GM18498 (cell line): Measurements from ENCODE around the gene VPS26C.
"Not testable (repeated sequence)": the region's sequence is repeated elsewhere in the genome, so short reads cannot be mapped to it uniquely, and the experiment has no call there.

Experiments
- ATAC-seq: cut with Tn5 transposase; IDR thresholded peaks from one replicate; pipeline ENCODE4 v1.9.1; 2021; ENCODE audit warnings: mild to moderate bottlenecking, moderate library complexity; ENCODE audit not compliant: unreplicated experiment

Gene VPS26C

GRCh38 chr21:37267269-37268185 lies at the start of gene VPS26C:
Gene VPS26C, minus strand, starts transcription at chr21:37267334. Its CDS starts 40 bp downstream, at chr21:37267294.
- peak; percentile 92 for ATAC-seq

GRCh38 chr21:37316072-37316471 lies 48.9 kb upstream of the VPS26C start:
- ATAC-seq, result not testable (repeated sequence)

- ATAC-seq, result no peak
Measured at GRCh38 chr21:37300114-37300751, 33.1 kb upstream of the VPS26C start.

GRCh38 chr21:37297364-37297763 lies 30.2 kb upstream of the VPS26C start:
- no peak for ATAC-seq

- no peak for ATAC-seq
Measured at GRCh38 chr21:37294679-37295078, 27.5 kb upstream of the VPS26C start.

- no peak for ATAC-seq
Measured at GRCh38 chr21:37292941-37293340, 25.8 kb upstream of the VPS26C start.

GRCh38 chr21:37292041-37292440 lies 24.9 kb upstream of the VPS26C start:
- ATAC-seq, result no peak

- ATAC-seq, result not testable (repeated sequence)
Measured at GRCh38 chr21:37283191-37283710, 16.1 kb upstream of the VPS26C start.

- ATAC-seq, result not testable (repeated sequence)
Measured at GRCh38 chr21:37282602-37283001, 15.5 kb upstream of the VPS26C start.

- ATAC-seq, result no peak
Measured at GRCh38 chr21:37281993-37282392, 14.9 kb upstream of the VPS26C start.

GRCh38 chr21:37281579-37281978 lies 14.4 kb upstream of the VPS26C start:
- no peak for ATAC-seq

GRCh38 chr21:37279271-37279670 lies 12.1 kb upstream of the VPS26C start:
- not testable (repeated sequence) for ATAC-seq

- ATAC-seq, result no peak
Measured at GRCh38 chr21:37278199-37278598, 11.1 kb upstream of the VPS26C start.

- ATAC-seq, result no peak
Measured at GRCh38 chr21:37276377-37276776, 9.2 kb upstream of the VPS26C start.

- ATAC-seq, result no peak
Measured at GRCh38 chr21:37273911-37274690, 7.0 kb upstream of the VPS26C start.

- no peak for ATAC-seq
Measured at GRCh38 chr21:37273440-37273839, 6.3 kb upstream of the VPS26C start.

GRCh38 chr21:37272897-37273296 lies 5.8 kb upstream of the VPS26C start:
- ATAC-seq, result no peak

- no peak for ATAC-seq
Measured at GRCh38 chr21:37270576-37271365, 3.6 kb upstream of the VPS26C start.

- no peak for ATAC-seq
Measured at GRCh38 chr21:37269481-37269880, 2.3 kb upstream of the VPS26C start.

- ATAC-seq, result no peak
Measured at GRCh38 chr21:37268186-37268503, 1.0 kb upstream of the VPS26C start.
